SK-N-SH treated with all-trans-retinoic acid at 6 μM for 48 hours (cell line): ENCODE results near the gene CYB561.

Source experiments
- ATAC-seq: fragments of 200-7000 bp; cut with Tn5 transposase; 3 replicates; pipeline ENCODE4 v1.9.1; 2020; ENCODE audit warnings: mild to moderate bottlenecking, moderate library complexity
- ARNTL ChIP-seq: fragments of 450-650 bp; formaldehyde crosslinking; IDR thresholded peaks from 2 replicates; pipeline ENCODE4 v1.5.0; 2020; ENCODE audit warnings: low read depth, mild to moderate bottlenecking, moderate library complexity, borderline replicate concordance
- CSDC2 ChIP-seq: fragments of 250-450 bp; sonication (Bioruptor Pico); IDR thresholded peaks from 2 replicates; pipeline ENCODE4 v1.5.0; 2020; ENCODE audit warnings: mild to moderate bottlenecking, moderate library complexity
- ESRRG ChIP-seq: fragments of 250-450 bp; sonication (Bioruptor Pico); IDR thresholded peaks from 2 replicates; pipeline ENCODE4 v1.6.1; 2021; ENCODE audit warnings: mild to moderate bottlenecking
- GLIS3 ChIP-seq: fragments of 250-450 bp; sonication (Bioruptor Pico); IDR thresholded peaks from 2 replicates; pipeline ENCODE4 v1.5.0; 2020; ENCODE audit warnings: mild to moderate bottlenecking, moderate library complexity
- ISL1 ChIP-seq: fragments of 250-450 bp; sonication (Bioruptor Pico); IDR thresholded peaks from 2 replicates; pipeline ENCODE4 v2.1.2; 2022; ENCODE audit warnings: mild to moderate bottlenecking, moderate library complexity
- OSR1 ChIP-seq: fragments of 250-450 bp; sonication (Bioruptor Pico); IDR thresholded peaks from 2 replicates; pipeline ENCODE4 v1.8.0; 2022; ENCODE audit warnings: moderate library complexity, mild to moderate bottlenecking, inconsistent platforms
- POU6F1 ChIP-seq: fragments of 250-450 bp; sonication (Bioruptor Pico); IDR thresholded peaks from 2 replicates; pipeline ENCODE4 v1.8.0; 2021; ENCODE audit warnings: low read depth, mild to moderate bottlenecking, moderate library complexity, borderline replicate concordance
- PPARA ChIP-seq: fragments of 250-450 bp; sonication (Bioruptor Pico); IDR thresholded peaks from 2 replicates; pipeline ENCODE4 v1.5.0; 2020; ENCODE audit warnings: mild to moderate bottlenecking, borderline replicate concordance
- RARB ChIP-seq: fragments of 250-450 bp; sonication (Bioruptor Pico); IDR thresholded peaks from 2 replicates; pipeline ENCODE4 v1.8.0; 2021; ENCODE audit warnings: mild to moderate bottlenecking, moderate library complexity
- SNAI2 ChIP-seq: fragments of 250-450 bp; sonication (Bioruptor Pico); IDR thresholded peaks from 2 replicates; pipeline ENCODE4 v1.5.0; 2020; ENCODE audit warnings: mild to moderate bottlenecking, moderate library complexity
- TCF4 ChIP-seq: fragments of 250-450 bp; sonication (Bioruptor Pico); IDR thresholded peaks from 2 replicates; pipeline ENCODE4 v1.8.0; 2021; ENCODE audit warnings: mild to moderate bottlenecking, moderate library complexity, borderline replicate concordance
- TOX ChIP-seq: fragments of 250-450 bp; sonication (Bioruptor Pico); IDR thresholded peaks from 2 replicates; pipeline ENCODE4 v1.8.0; 2021; ENCODE audit warnings: mild to moderate bottlenecking, moderate library complexity, borderline replicate concordance
- ZC3H10 ChIP-seq: fragments of 250-450 bp; sonication (Bioruptor Pico); IDR thresholded peaks from 2 replicates; pipeline ENCODE4 v1.5.1; 2021; ENCODE audit warnings: mild to moderate bottlenecking, moderate library complexity
- ZFP3 ChIP-seq: fragments of 250-450 bp; sonication (Bioruptor Pico); IDR thresholded peaks from 2 replicates; pipeline ENCODE4 v1.5.0; 2020; ENCODE audit warnings: mild to moderate bottlenecking, moderate library complexity
- ZFP30 ChIP-seq: fragments of 450-650 bp; formaldehyde crosslinking; IDR thresholded peaks from 2 replicates; pipeline ENCODE4 v1.5.0; 2022; ENCODE audit warnings: mild to moderate bottlenecking, moderate library complexity
- ZNF70 ChIP-seq: fragments of 450-650 bp; formaldehyde crosslinking; IDR thresholded peaks from 2 replicates; pipeline ENCODE4 v1.5.0; 2020; ENCODE audit warnings: mild to moderate bottlenecking, moderate library complexity
- ZNF8 ChIP-seq: fragments of 450-650 bp; formaldehyde crosslinking; IDR thresholded peaks from 2 replicates; pipeline ENCODE4 v1.5.0; 2020; ENCODE audit warnings: mild to moderate bottlenecking, moderate library complexity
- TF ChIP-seq, protein P1 (sequence below): fragments of 250-450 bp; sonication (Bioruptor Pico); IDR thresholded peaks from 2 replicates; pipeline ENCODE4 v1.5.0; 2020; ENCODE audit warnings: mild to moderate bottlenecking, moderate library complexity
- TF ChIP-seq, protein P2 (sequence below): fragments of 250-450 bp; sonication (Bioruptor Pico); IDR thresholded peaks from 2 replicates; pipeline ENCODE4 v1.8.0; 2020; ENCODE audit warnings: mild to moderate bottlenecking, moderate library complexity, borderline replicate concordance
- TF ChIP-seq, protein P3 (sequence below): fragments of 250-450 bp; sonication (Bioruptor Pico); IDR thresholded peaks from 2 replicates; pipeline ENCODE4 v1.5.1; 2020; ENCODE audit warnings: low read depth, mild to moderate bottlenecking, moderate library complexity

CYB561 gene

GRCh38 chr17:63491977-63492618 lies 46.0 kb upstream of the CYB561 start:
- no peak for TF ChIP-seq GLIS3 (CRISPR knock-in tag)
- no peak for TF ChIP-seq OSR1
- no peak for TF ChIP-seq ARNTL (CRISPR knock-in tag)
- TF ChIP-seq ISL1 (CRISPR knock-in tag): no peak
- TF ChIP-seq RARB (CRISPR knock-in tag): no peak
- TF ChIP-seq, all 23 proteins: peak for 0

DNA sequence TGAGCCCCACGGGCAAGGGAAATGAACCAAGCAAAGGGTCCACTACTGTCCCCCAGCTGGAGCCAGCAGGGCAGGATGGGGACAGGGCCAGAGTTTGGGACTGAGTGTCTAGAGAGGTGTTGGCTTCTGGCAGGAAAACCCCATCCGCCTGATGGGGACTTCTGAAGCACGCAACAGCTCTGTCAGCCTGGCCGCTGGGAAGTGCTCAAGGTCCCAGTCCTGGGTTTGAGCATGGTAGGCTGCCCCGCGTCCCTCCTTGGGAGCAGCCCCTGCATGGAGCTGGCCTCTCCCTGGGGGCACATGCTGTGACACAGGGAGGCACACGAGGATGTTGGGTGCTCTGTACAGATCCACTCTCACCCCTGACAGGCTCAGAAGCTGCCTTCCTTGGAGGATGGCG lies 45.3 kb upstream of the CYB561 start:
- TF ChIP-seq ESRRG (CRISPR knock-in tag): no peak
- TF ChIP-seq, protein P1, sequence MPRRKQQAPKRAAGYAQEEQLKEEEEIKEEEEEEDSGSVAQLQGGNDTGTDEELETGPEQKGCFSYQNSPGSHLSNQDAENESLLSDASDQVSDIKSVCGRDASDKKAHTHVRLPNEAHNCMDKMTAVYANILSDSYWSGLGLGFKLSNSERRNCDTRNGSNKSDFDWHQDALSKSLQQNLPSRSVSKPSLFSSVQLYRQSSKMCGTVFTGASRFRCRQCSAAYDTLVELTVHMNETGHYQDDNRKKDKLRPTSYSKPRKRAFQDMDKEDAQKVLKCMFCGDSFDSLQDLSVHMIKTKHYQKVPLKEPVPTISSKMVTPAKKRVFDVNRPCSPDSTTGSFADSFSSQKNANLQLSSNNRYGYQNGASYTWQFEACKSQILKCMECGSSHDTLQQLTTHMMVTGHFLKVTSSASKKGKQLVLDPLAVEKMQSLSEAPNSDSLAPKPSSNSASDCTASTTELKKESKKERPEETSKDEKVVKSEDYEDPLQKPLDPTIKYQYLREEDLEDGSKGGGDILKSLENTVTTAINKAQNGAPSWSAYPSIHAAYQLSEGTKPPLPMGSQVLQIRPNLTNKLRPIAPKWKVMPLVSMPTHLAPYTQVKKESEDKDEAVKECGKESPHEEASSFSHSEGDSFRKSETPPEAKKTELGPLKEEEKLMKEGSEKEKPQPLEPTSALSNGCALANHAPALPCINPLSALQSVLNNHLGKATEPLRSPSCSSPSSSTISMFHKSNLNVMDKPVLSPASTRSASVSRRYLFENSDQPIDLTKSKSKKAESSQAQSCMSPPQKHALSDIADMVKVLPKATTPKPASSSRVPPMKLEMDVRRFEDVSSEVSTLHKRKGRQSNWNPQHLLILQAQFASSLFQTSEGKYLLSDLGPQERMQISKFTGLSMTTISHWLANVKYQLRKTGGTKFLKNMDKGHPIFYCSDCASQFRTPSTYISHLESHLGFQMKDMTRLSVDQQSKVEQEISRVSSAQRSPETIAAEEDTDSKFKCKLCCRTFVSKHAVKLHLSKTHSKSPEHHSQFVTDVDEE: no peak
- TF ChIP-seq SNAI2: no peak
- no peak for TF ChIP-seq CSDC2
- TF ChIP-seq PPARA (CRISPR knock-in tag): no peak
- TF ChIP-seq TCF4 (CRISPR knock-in tag): no peak
- TF ChIP-seq, all 23 proteins: peak for 0

More at GRCh38 chr17:63491977-63492618, 46.0 kb upstream of the CYB561 start:
- no peak for ATAC-seq

DNA sequence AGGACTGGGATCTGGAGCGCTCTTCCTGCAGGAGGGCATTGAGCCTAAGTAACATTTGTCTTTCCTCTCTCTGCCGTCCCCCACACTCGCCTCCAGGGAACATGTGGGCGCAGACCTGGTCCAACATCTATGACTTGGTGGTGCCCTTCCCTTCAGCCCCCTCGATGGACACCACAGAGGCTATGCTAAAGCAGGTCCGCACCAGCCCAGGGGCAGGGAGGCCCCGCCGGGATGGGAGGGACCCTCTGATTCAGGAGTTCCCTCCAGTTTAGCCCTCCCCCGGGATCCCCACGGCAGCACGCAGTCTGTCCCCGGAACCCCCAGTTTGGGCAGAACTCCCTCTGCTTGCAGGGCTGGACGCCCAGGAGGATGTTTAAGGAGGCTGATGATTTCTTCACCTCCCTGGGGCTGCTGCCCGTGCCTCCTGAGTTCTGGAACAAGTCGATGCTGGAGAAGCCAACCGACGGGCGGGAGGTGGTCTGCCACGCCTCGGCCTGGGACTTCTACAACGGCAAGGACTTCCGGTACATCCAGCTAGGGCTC lies 44.8 kb upstream of the CYB561 start:
- ATAC-seq: no peak
- TF ChIP-seq ESRRG (CRISPR knock-in tag) (no peak), POU6F1 (CRISPR knock-in tag) (no peak), TOX (CRISPR knock-in tag) (no peak), ISL1 (CRISPR knock-in tag) (no peak), PPARA (CRISPR knock-in tag) (no peak), RARB (CRISPR knock-in tag) (no peak), ZNF70 (no peak), ZFP30 (CRISPR knock-in tag) (no peak), TCF4 (CRISPR knock-in tag) (no peak), GLIS3 (CRISPR knock-in tag) (no peak), ZNF8 (no peak), ARNTL (CRISPR knock-in tag) (no peak), OSR1 (no peak), ZFP3 (CRISPR knock-in tag) (no peak), CSDC2 (no peak), SNAI2 (no peak), ZC3H10 (CRISPR knock-in tag) (no peak)
- TF ChIP-seq, protein P2, sequence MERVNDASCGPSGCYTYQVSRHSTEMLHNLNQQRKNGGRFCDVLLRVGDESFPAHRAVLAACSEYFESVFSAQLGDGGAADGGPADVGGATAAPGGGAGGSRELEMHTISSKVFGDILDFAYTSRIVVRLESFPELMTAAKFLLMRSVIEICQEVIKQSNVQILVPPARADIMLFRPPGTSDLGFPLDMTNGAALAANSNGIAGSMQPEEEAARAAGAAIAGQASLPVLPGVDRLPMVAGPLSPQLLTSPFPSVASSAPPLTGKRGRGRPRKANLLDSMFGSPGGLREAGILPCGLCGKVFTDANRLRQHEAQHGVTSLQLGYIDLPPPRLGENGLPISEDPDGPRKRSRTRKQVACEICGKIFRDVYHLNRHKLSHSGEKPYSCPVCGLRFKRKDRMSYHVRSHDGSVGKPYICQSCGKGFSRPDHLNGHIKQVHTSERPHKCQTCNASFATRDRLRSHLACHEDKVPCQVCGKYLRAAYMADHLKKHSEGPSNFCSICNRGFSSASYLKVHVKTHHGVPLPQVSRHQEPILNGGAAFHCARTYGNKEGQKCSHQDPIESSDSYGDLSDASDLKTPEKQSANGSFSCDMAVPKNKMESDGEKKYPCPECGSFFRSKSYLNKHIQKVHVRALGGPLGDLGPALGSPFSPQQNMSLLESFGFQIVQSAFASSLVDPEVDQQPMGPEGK (CRISPR knock-in tag): no peak
- TF ChIP-seq, protein P1: no peak
- TF ChIP-seq, protein P3, sequence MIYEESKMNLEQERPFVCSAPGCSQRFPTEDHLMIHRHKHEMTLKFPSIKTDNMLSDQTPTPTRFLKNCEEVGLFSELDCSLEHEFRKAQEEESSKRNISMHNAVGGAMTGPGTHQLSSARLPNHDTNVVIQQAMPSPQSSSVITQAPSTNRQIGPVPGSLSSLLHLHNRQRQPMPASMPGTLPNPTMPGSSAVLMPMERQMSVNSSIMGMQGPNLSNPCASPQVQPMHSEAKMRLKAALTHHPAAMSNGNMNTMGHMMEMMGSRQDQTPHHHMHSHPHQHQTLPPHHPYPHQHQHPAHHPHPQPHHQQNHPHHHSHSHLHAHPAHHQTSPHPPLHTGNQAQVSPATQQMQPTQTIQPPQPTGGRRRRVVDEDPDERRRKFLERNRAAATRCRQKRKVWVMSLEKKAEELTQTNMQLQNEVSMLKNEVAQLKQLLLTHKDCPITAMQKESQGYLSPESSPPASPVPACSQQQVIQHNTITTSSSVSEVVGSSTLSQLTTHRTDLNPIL: no peak

More for the DNA sequence above, 45.3 kb upstream of the CYB561 start:
- no peak for ATAC-seq
